HEK293T (cell line): ENCODE measurements around the gene LCTL.

Experiments
- SP1 ChIP-seq: fragments of 450-650 bp; IDR thresholded peaks from 2 replicates; pipeline ENCODE4 v1.6.1; 2017
- ZNF384 ChIP-seq: fragments of 450-650 bp; IDR thresholded peaks from 2 replicates; pipeline ENCODE4 v1.6.1; 2016

DNA sequence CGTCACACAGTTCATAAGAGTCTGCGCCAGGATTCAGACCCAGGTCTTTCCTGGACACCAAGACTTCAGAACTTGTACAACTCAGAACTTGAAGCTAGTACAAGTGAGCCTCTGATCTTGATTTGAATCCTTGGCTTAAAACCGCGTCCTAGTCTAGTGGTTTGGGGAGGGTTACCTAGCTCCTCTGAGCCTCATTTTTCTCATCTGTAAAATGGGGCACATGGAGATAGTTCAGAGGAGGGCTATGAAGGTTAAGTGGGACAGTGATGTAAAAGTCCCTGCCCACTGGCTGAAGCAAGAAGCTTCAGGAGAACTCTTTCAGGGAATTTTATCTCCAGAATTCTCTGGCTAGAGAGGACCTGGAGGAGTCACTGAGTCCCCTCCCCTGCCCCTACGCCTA is 48.7 kb upstream of the LCTL start:
- TF ChIP-seq ZNF384, result no peak
- no peak for TF ChIP-seq SP1
